A549 (cell line): ENCODE data around the gene CBARP.

Experiments
- EP300 ChIP-seq, 2 experiments: fragments of >200 bp; sonication (Bioruptor Twin); formaldehyde crosslinking; IDR thresholded peaks; 2 replicates in 1 of 2; 3 replicates in 1 of 2; pipeline ENCODE4 v1.6.1; 2016 to 2017
- ESRRA ChIP-seq: fragments of 150-350 bp; IDR thresholded peaks from 2 replicates; pipeline ENCODE4 v1.6.1; 2014; ENCODE audit warnings: mild to moderate bottlenecking, low read length, borderline replicate concordance
- JUN ChIP-seq, 2 experiments: fragments of >200 bp; sonication (Bioruptor Twin); formaldehyde crosslinking; IDR thresholded peaks; 2 replicates in 1 of 2; 3 replicates in 1 of 2; pipeline ENCODE4 v1.6.1; 2016 to 2017
- POLR2A ChIP-seq: IDR thresholded peaks from 2 replicates; pipeline ENCODE4 v1.6.1; 2012; ENCODE audit warnings: mild to moderate bottlenecking, low read length
- TF ChIP-seq, protein P1 (sequence below): fragments of >200 bp; sonication (Bioruptor Twin); formaldehyde crosslinking; IDR thresholded peaks from 3 replicates; pipeline ENCODE4 v1.5.1; 2016

DNA sequence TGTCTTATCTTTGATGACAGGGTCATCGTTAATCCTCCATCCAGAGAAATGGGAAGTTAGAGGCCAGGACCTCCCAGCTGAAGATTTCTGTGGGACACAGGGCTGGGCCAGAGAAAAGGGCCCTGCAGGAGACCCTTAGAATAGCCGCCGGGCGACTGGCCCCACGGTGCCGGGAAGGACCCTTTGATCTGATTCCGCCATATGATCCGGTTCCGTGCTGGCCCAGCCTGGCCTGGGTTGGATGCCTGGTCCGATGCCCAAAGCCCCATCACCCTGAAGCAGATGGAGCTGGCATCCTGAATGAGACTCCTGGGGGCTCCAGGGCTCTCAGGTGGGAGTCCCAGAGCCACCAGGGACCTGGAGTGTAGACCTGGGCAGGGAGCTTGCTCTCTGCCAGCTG lies 38.3 kb downstream of the CBARP start:
- TF ChIP-seq EP300 (IDR thresholded peaks at IDR 0.05) (no peak), ESRRA (no peak), POLR2A (no peak), JUN (IDR thresholded peaks at IDR 0.05) (no peak)
- TF ChIP-seq, protein P1, sequence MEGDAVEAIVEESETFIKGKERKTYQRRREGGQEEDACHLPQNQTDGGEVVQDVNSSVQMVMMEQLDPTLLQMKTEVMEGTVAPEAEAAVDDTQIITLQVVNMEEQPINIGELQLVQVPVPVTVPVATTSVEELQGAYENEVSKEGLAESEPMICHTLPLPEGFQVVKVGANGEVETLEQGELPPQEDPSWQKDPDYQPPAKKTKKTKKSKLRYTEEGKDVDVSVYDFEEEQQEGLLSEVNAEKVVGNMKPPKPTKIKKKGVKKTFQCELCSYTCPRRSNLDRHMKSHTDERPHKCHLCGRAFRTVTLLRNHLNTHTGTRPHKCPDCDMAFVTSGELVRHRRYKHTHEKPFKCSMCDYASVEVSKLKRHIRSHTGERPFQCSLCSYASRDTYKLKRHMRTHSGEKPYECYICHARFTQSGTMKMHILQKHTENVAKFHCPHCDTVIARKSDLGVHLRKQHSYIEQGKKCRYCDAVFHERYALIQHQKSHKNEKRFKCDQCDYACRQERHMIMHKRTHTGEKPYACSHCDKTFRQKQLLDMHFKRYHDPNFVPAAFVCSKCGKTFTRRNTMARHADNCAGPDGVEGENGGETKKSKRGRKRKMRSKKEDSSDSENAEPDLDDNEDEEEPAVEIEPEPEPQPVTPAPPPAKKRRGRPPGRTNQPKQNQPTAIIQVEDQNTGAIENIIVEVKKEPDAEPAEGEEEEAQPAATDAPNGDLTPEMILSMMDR: no peak
